DMS53 treated with DMSO at 0.1 percent for 48 hours (cell line): Measurements from ENCODE around the gene NAA25.
"Not testable (repeated sequence)": the region's sequence is repeated elsewhere in the genome, so short reads cannot be mapped to it uniquely, and the experiment has no call there.

ENCODE experiments used
- DNase-seq: peaks from one replicate; lab custom pipeline; 2025; ENCODE audit not compliant: unreplicated experiment; lab: John Stamatoyannopoulos, UW

The NAA25 gene

DNA sequence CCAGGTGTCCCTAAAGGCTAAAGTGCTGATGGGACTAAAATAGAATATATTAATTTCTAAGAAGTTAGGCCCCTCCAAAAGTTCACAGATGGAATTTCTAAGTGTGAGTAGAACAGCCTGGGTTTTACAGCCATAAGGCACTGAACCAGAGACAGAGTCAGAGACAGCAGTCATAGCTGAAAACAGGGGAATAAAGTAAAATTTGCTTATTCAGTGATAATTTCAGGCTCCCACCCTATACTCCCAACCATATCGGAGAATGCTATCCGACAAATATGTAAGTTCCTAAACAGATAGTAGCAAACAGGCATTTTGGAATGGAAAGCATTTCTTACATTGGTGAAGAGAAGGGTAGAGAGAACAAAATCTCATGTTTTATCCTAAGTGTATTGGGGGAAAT is 45.3 kb downstream of the NAA25 start:
- no peak for DNase-seq

- DNase-seq = no peak
Measured at GRCh38 chr12:112061137-112061536, 47.4 kb downstream of the NAA25 start.

DNA sequence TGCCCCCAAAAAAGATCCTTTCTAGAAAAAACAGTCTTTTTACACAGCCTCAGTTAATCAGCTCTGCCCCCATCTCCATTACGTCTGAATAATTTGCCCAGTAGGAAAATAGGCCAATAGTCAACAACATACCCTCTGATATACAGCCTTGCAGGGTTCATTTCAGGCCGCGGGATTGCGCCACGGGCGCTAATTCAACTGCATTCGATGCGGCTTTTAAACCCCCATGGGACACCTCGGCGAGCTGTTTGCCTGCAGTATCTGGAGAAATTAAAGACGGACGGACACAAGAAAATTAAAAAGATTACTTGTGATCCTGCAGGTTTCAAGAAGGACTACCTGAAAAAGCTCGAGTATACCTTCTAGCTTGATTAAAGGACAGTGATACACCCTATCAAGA is 59.2 kb downstream of the NAA25 start:
- DNase-seq = no peak

DNA sequence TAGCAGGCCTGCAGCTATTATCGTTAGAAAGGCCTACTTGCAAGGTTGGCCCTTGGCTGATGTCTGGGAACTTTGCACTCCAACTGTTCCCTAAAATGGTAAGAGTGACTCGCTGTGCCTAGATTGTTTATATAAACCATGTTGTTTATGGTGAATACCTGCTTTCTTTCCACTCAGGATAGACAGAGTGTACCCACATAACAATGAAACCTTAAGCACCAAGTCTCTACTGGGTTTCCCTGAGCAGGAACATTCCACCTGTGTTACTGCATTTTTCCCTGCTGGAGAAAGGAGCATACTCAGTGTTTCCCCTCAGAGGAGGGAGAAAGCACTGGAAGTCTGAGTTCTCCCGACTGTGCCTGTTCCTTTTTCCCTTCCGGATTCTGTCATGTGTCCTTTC is 62.6 kb downstream of the NAA25 start:
- no peak for DNase-seq

GRCh38 chr12:112036614-112037013 is 72.0 kb downstream of the NAA25 start:
- not testable (repeated sequence) for DNase-seq

GRCh38 chr12:112035219-112035785 is 73.3 kb downstream of the NAA25 start:
- no peak for DNase-seq

GRCh38 chr12:112032292-112032691 is 76.3 kb downstream of the NAA25 start:
- DNase-seq = no peak

GRCh38 chr12:112031472-112031871 is 77.1 kb downstream of the NAA25 start:
- no peak for DNase-seq

GRCh38 chr12:112029301-112029700 is 79.3 kb downstream of the NAA25 start:
- no peak for DNase-seq

GRCh38 chr12:112025808-112026375 is 82.7 kb downstream of the NAA25 start:
- no peak for DNase-seq

DNA sequence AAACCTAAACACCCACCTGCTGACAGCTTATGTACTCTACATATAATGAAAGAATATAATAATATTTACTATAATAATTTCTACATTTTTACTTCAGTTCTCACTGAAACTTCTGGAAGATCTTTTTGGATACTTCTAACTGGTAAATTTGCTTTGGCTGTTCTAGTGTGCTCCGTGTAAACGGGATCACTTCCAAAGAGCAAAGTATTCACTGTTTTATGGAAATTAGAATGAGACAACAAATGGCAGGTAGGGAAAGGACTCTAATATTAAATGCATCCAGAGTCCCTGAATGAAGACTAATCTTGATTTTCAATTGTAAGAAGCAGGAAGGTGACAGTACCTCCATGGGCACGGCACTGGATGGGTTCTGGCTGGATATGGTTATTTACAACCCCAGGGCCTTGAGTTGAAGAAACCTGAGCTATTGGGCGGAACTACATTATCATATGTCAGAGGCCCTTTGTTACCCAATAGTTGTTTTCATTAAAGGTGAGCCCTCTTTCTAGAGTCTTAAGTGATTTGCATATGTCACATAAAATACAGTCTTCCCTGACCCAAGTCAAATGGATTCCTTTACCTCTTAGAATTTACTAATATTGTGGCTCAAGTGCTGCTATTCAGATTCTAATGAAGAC is 84.7 kb downstream of the NAA25 start:
- no peak for DNase-seq

- no peak for DNase-seq
Measured at GRCh38 chr12:112022241-112023016, 86.2 kb downstream of the NAA25 start.

DNA sequence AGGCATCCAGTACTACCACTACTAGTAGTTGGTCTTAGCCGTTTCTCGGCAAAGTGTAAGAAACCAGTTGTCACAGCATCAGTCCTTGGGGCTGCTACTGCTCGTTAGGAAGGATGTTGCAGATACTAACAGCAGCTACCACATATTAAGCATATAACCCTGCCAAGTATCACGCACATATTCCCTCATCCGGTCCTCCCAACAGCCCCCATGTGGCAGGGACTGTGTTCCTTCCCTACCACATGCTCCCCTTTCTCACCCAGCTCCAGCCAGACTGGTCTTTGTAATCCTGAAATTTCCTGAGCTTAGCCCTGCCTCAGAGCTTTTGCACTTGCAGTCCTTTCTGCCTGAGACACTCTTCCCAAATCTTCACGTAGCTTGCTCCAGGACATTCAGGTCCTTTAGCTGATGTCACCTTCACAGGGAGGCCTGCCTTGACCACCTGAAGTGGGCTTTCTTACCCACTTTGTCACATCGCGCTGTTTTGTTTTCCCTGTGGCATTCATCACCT is 87.6 kb downstream of the NAA25 start:
- DNase-seq = no peak

DNA sequence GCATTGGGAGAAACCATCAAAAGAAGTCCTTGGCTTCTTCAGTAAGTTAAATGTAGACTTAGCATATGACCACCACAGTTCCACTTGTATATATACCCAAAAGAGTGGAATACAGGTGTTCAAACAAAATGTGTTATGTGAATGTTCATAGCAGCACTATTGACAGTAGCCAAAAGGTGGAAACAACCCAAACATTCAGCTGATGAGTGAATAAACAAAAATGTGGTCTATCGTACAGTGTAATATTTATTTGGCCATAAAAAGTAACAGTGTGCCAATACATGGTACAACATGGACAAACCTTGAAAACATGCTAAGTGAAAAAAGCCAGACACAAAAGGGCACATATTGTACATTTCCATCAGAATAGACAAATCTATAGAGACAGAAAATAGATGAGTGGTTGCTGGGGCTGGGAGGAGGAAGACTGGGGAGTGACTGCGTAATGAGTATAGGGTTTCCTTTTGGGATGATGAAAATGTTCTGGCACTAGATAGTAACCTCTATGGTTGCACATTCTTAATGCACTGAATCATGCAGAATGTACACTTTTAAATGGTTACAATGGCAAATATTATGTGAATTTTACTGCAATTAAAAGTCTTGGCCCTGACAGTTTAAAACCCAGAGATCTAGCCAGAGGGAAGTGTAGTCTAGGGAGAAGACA is 89.9 kb downstream of the NAA25 start:
- peak; percentile 34 for DNase-seq

GRCh38 chr12:112017041-112017440 is 91.5 kb downstream of the NAA25 start:
- peak; percentile 71 for DNase-seq

DNA sequence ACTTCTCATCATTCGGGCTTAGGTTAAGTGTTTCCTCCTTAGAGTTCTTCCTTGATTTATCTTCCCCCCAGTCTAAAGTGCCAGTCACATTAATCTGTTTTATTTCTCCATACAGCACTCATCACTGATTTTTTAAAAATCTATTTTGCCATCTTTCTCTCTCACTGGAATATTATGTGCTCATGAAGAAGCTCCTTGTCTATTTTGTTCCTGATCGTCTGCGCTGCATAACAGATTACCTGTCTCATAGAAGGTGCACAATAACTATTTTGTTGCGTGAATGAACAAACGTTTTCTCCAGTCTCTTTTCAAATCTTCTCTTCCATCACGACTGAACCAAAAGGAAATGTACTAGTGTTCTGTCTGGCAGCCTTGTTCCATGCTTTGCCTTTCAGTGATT is 92.6 kb downstream of the NAA25 start:
- no peak for DNase-seq

DNA sequence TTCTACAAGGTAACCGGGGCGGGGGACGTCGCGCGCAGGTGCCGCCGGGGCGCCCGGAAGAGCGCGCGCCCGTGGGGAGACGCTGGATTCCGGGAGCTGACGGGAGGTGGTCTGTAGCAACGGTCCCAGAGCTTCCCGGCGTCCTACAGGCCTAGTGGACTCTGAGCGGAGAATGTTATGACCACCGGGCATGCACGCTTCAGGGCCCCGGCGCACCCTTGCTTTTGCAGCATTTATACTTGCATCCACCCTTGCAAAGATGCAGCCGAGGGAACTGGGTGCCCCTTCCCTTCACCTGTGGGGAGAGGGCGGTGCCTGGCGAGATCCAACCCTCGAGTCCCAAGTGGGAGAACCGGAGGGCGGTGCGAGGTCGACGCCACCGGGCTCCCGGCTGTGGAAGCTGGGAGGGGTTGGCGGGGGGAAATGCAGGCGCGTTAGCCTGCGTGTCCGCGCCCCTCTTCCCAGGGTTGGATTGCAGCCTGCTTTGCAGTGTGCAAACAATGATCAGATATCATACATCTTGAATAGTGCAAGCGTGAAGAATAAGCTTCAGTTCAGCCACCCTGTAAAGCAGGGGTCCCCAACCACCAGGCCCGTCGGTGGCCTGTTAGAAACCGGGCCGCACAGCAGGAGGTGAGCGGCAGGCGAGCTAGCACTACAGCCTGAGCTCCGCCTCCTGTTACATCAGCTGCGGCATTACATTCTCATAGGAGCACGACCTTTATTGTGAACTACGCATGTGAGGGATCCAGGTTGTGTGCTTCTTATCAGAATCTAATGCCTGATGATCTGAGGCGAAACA is 94.8 kb downstream of the NAA25 start:
- peak; percentile 86 for DNase-seq

DNA sequence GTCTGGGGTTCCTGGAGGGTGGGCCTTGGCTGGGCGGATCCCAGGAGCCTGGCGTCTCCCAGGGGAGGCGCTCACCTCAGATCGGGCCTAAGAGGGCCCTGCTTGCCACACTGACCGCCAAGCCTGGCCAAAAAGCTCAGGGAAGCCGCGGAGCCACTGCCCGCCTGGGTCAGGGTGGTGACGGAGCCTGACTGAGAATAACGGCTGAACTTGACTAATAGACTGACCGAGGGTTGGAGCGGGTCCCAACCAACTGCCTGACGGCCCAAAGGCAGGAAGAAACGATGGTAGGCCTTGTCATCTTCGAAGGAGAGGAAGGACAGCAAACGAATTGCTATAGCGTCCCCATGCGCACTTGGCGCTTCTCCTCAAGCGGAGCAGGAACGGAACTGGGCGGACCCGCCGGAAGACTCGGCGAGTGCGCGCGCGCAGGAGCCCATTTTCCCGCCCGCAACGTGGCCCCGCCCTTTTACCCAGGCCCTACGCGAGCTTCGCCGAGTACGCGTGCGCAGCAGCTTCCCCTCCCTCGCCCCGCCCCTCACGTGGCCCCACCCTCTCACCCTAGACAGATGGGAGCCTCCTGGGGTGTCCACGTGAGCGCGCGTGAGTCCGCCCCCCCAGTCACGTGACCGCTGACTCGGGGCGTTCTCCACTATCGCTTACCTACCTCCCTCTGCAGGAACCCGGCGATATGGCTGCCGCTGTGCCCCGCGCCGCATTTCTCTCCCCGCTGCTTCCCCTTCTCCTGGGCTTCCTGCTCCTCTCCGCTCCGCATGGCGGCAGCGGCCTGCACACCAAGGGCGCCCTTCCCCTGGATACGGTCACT is 95.6 kb downstream of the NAA25 start, which contains the start of the genes ERP29 and TMEM116:
Gene ERP29, plus strand, starts transcription at position 652 of the 826 bp plus-strand sequence. Its CDS starts 40 bp downstream, at position 692.
Gene TMEM116, minus strand, starts transcription at position 391 of the 826 bp plus-strand sequence. CDS start 7,895 bp downstream, outside the sequence.
- DNase-seq = peak; percentile 98

DNA sequence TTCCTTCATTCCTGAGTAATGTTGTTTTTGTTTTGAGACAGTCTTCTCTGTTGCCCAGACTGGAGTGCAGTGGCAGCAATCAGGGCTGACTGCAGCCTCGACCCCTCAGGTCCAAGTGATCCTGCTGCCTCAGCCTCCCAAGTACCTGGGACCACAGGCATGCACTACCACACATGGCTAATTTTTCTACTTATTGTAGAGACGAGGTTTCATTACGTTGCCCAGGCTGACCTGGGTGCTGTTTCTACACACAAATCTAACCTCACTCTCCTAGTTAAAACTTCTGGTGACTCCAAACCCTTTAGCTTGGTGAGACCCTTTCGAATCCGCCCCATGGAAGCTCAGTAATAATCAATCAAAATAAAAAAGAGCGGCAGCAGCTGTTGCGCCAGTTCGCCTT is 96.9 kb downstream of the NAA25 start:
- DNase-seq = no peak
